ENCODE data around the gene CPLANE1.
"Not testable (repeated sequence)": the region's sequence is repeated elsewhere in the genome, so short reads cannot be mapped to it uniquely, and the experiment has no call there.

CPLANE1 gene

DNA sequence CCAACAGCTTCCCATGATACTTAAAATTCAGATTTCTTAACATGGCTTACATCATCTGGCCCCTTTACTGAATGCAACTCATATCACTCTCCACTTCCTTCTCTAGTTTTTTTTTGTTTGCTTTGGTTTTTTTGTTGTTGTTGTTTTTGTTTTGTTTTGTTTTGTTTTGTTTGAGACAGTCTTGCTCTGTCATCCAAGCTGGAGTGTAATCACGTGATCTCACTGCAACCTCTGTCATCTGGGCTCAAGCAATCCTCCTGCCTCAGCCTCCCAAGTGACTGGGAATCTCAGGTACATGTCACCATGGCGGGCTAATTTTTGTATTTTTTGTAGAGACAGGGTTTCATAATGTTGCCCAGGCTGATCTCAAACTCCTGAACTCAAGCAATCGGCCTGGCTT is 41.4 kb downstream of the CPLANE1 start:
- no peak for DNase-seq

DNA sequence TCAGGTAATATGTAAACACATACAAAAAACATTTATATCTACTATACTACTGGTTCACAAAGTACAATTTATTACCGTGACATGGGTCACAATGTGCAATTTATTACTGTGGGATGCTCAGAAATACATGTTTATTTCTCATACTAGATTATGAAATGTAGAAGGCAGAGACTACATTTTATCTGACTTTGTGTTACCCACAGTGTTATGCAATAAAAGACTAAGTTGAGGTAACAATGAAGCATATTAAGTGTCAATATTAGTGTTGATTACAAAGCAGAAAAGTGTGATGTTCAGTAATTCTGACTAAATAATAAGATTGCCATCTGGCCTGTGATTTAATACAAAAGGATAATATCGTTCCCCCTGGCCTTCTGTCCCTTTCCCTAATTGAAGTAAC is 42.4 kb downstream of the CPLANE1 start:
- DNase-seq: no peak

DNA sequence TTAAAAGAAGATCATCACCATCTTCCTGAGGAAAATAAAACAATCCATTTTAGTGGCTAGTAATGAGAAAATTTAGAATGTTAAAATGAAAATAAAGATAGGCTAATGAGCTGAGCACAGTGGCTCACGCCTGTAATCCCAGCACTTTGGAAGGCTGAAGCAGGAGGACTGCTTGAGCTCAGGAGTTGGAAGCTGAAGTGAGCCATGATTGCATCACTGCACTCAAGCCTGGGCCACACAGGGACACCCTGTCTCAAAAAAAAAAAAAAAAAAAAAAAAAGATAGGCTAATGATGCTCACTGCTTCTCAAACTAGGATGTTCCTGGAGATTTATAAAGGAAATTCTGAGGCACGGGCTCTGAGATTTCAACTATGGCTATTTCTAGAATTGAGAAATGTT is 50.3 kb downstream of the CPLANE1 start:
- no peak for DNase-seq

DNA sequence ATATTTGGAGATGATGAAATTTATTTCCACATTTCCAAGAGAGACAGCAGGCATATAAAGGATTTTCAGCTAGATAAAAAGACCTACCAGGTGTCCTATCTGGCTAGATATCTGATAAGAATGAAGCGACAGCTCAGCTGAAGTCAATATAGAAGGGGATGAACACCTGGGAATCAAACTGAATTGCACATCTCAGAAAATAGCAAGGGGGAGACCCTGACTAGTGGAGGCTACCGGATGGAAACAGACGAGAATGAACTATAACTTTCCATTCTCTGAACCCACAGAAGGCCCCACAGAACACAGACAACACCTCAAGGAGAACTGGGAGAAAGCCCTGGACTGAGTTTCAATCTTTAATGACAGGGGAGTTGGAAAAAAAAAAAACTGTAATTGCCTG is 51.1 kb downstream of the CPLANE1 start:
- no peak for DNase-seq

DNA sequence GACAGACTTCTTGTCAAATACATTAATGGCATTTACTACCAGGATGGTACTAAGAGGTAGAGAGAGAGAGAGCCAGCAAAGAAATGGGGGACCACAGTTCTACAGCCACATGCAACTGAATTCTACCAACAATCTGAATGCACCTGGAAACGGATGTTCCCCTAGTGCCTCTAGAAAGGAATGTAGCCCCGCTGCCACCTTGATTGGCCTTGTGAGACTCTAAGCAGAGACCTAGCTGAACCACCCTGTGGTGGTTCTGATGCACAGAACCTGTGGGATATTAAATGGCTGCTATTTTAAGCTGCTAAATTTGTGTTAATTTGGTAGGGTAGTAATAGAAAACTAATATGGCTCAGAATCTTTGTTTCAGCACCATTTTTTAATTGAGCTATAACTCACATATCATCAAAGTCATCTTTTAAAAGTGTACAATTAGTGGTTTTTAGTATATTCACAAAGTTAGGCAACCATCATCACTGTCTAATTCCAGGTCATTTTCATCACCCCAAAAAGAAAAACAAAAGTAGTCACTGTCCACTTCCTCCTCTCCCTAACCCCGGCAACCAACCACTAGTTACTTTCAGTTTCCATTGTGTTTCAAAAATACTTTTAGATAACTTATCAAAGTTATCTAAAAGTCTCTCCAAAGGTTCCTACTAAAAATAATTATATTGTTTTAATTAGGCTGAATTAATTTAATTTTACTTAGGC is 51.7 kb downstream of the CPLANE1 start:
- no peak for DNase-seq

DNA sequence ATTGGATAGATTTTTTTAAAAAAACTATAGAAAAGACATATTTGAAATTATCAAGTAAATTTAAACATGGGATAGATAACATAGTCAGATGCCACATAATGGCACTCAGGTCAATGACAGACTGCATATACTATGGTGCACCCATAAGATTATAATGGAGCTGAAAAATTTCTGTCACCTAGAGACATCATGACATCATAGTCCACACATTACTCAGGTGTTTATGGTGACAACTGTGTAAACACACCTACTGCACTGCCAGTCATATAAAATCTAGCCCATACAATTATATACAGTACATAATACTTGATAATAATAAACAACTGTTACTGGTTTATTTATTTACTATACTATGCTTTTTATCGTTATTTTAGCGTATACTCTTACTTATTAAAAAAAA is 58.6 kb downstream of the CPLANE1 start:
- no peak for DNase-seq

DNA sequence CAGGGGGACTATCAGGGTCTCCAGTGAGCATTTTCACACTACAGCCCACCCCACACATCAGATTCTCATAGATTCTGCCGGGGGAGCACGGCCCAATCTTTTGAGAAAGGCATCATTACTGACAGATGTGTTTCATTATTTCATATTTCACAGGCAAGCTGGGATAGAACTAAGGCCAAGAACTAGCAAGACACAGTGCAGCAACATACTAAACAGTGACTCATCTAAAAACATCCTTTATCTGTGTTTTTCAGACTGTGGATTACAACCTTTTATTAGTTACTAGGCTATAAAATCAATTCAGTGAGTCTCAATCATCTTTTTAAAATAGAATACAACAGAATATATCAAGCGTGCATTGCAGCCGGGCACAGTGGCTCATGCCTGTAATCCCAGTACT is 59.8 kb downstream of the CPLANE1 start:
- no peak for DNase-seq

DNA sequence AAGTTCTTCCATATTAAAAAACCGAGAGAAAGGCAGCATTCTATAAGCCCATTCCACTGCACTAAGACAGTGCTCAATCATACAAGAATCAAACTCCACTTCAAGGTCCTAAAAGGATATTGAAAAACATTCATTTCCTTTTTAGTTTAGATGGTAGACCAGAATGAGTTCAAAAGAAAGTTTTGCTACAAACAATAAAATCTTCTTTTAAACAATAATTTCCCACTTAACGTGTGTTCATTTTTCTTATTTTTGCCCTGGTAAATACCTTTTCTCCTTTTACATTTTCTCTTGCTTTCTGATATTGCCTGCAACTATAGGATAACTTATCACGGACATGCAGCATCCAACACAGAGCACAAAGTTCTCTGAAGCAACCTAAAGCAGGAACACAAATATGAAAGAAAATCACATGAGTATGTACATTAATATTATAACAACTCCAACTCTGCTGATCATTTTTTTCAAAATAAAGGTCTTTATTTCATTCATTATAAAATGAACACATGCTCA is 61.7 kb downstream of the CPLANE1 start:
- DNase-seq: no peak

DNA sequence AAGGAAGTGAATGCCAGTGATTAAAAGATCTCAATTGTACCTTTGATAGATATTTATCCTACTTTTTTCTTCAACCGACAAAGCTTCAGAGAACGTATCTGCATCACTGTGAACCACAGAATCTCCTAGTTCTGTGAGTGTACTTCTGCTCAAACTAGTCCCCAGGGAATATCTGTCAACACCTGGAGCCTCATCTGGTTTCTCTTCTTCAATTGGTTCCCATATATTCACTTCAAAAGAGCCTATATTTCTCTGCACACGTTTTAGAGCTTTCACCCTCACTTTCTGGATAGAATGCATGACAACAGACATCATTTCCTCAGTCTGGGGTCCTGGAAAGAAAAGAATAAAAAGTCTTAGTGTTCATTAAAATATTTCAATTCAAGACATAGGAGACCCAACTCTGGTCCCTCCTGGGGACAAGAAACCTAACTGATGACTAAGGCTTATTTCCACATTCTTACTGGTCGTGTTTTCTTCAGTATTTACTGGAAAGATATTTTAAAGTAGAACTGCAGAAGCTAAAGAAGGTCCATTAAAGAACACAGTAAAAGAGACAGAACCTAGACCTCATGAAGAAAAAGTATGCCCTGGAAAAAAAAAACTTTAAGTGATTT is 64.3 kb downstream of the CPLANE1 start:
- no peak for DNase-seq

DNA sequence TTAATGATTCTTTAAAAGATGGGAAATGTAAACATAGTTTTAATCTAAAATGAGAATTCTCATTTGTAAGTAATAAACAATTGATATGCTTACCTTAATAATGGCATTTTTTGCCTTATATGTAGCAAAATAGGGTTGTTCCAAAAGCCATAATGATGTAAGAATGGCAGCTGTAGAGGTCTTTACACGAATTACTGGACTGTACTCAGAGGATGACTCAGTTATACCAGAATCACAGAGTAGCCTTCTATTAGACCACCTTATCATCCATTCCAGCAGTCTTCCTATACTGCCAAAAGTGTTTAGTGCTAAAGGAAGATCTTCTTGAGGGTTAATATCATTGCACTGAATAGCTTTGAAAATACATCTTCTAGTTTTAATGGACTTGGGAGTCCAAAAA is 66.5 kb downstream of the CPLANE1 start:
- DNase-seq: no peak

DNA sequence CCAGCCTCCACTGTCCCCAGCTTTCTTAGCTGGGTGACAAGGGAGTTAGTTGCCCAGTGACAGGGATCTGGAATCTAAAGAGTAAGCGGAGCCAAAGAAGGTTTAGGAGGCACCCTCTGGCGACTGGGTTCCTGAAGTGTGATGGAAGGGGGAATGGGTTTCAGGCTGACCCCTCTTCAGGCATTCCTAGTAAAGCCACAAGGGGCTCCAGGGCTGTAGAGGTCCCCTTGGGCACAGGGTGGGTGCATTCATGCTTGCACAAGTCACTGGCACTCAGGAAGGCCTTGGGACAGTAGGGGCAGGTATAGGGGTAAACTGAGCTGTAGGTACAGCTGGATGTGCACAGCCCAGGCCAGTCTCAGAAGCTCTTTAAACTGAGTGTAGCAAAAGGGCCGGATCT is 74.2 kb downstream of the CPLANE1 start:
- DNase-seq: no peak

DNA sequence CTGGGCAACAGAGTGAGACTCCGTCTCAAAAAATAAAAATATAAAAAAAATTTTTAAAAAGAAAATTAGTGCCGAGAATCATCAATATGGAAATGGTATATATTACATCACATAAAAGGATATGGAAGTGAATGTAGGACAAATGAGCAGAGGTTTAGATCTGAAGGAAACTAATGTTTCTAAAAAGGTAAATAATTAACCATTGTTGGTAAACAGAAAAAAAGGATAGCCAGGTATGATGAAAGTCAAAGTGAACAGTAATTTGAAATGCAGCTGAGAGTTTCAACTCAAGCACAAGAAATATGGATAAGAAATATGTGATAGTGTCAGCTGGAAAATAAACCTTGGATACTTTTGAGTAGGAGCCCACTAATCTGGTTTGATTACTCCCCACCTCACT is 76.2 kb downstream of the CPLANE1 start:
- no peak for DNase-seq

DNA sequence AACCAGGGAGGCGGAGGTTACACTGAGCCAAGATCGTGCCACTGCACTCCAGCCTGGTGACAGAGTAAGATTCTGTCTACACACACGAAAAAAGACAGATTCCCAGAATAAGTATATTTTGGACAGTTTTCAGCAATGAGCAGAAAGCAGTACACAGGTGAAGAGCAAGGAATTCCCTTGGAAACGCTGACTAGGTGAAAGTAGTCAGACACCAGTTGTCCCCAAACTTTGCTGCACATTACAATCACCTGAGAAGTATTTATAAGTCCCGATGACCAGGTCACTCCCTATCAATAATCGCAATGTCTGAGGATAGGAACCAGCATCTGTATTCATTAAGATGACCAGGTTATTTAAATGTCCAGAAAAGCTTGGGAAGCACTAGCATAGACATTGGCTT is 78.3 kb downstream of the CPLANE1 start:
- DNase-seq: no peak

DNA sequence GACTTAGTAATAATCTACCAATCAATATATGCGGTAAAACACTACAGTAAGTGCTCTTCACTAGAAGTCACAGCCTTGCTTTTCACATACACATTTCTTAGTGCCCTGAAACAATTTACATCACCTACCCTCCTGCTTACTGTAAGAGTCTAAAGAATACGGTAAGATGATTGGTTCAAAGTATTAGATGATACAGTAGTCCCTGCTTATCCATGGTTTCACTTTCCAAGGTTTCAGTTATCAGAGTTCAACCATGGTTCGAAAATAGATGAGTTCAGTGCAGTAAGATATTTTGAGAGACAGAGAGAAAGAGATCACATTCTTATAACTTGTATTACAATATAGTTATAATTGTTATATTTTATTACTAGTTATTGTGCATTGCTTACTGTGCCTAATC is 83.0 kb downstream of the CPLANE1 start:
- DNase-seq: no peak

DNA sequence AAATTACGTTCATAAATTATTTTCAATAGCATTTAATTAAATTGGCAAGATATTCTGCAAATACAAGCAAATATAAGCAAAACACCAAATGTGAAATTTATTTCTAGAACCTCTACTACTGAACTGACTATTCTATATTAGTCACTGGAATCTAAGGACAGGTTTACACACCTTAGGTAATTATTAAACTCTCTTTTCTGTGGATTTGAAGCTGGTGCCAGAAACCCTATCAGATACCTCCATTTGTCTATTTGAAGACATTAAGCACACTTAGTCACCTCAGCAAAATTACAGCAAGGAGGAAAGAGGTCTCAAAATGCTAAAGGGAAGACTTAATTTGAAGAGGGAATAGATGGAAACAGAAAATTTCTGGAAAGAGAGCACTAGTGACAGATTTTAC is 83.4 kb downstream of the CPLANE1 start:
- DNase-seq: no peak

DNA sequence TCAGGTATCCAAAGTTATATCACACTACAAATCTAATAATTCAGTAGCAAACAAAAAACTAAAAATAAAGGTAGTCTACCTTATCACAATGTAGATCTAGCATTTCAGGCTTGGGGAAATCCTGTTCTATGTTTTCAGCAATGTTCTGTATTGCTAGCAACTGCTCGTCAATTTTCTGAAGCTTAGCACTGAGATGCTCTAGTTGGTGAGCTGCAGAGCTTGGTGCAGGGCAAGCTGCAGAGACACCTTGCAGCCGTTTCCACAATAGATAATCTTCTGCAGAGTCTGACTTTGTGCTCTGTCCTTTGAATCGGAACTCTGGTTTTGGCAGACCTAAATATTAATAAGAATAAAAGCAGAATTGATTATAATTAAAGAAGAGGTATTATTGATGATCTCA is 95.5 kb downstream of the CPLANE1 start:
- DNase-seq: no peak

DNA sequence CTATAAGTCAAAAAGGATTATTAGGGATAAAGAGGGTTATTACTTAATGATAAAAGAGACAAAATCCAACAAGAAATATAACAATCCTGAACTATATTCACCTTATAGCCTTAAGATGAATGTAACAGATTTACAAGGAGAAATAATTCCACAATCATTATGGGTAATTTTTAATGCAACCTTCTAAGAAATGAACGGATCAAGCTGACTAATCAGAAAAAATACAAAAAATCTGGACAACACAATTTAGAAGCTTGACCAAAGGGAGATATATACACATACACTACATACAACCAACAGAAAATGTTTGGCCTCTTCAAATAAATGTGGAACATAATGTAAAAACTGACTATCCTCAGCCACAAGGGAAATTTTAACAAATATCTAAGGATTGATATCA is 102.3 kb downstream of the CPLANE1 start:
- DNase-seq: no peak

DNA sequence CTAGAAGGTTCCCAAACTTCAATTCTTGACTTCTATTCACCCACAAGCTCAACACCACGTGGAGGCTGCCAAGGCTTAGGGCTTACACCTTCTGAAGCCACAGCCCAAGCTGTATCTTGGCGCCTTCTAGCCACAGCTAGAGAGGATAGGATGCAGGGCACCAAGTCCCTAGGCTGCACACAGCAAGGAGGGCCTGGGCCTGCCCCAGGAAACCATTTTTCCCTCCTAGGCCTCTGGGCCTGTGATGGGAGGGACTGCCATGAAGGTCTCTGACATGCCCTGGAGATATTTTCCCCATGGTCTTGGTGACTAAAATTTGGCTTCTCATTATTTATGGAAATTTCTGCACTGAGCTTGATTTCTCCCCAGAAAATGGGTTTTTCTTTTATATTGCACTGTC is 112.5 kb downstream of the CPLANE1 start:
- DNase-seq: no peak

DNA sequence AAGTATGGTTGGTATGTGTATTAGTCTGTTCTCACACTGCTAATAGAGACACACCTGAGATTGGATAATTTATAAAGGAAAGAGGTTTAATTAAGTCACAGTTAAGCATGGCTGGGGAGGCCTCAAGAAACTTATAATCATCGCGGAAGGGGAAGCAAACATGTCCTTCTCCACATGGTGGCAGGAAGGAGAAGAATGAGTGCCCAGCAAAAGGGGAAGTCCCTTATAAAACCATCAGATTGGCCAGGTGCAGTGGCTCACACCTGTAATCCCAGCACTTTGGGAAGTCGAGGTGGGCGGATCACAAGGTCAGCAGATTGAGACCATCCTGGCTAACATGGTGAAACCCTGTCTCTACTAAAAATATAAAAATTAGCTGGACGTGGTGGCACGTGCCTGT is 113.9 kb downstream of the CPLANE1 start:
- not testable (repeated sequence) for DNase-seq

DNA sequence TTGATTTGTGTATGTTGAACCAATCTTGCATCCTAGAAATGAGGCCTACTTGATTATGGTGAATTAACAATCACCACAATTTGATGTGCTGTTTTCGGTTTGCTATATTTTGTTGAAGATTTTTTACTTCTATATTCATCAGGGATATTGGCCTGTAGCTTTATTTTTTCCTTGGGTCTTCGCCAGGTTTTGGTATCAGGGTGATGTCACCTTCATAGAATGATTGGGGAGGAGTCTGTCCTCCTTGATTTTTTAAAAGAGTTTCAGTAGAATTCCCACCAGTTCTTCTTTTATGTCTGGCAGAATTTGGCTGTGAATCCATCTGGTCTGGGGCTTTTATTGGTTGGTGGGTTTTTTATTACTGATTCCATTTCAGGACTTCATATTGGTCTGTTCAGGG is 115.2 kb downstream of the CPLANE1 start:
- DNase-seq: no peak

DNA sequence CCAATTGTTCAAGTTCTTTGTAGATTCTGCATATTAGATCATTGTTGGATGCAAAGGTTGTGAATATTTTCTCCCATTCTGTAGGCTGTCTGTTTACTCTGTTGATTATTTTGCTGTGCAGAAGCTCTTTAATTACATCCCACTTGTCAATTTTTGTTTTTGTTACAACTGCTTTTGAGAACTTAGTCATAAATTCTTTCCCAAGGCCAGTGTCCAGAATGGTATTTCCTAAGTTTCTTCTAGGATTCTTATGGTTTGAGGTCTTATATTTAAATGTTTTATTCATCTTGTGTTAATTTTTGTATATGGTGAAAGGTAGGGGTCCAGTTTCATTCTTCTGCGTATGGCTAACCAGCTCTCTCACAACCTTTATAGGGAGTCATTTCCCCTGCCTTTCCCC is 116.5 kb downstream of the CPLANE1 start:
- no peak for DNase-seq

DNA sequence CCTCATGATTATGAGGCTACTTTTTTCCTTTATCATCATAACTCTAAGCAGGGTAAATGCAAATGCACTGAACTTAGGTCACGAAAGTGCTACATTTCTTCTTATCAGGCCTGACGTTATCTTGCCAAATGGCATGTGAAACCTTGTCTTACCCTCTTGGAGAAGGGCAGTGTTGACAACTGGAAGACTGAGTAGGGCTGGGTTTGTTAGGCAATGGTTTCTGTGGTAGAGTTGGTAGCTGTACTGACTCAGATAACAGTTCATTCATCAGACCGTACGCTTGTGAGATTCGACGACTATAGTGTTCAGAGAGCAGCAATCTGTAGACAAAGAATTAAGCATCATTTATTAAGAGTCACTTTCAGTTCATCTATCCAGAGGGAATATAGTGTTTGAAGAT is 127.7 kb downstream of the CPLANE1 start:
- no peak for DNase-seq

DNA sequence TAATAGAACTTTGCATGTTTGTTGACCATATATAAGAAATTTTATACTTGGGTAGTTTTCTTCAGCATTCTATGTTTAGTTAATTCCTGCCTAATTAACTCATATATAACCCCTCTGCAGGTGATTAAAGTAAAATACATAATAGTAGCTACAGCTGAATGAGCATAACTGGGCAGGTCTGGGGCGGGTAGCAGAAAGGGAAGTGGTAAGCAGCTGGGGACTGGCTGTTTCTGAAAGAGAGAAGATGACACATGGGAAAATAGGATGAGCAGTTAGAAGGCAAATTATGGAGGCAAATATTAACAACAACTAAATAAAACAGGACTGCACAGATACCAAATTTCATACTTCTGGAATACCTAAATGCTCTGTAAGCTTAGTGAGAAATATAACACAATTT is 128.1 kb downstream of the CPLANE1 start:
- no peak for DNase-seq

DNA sequence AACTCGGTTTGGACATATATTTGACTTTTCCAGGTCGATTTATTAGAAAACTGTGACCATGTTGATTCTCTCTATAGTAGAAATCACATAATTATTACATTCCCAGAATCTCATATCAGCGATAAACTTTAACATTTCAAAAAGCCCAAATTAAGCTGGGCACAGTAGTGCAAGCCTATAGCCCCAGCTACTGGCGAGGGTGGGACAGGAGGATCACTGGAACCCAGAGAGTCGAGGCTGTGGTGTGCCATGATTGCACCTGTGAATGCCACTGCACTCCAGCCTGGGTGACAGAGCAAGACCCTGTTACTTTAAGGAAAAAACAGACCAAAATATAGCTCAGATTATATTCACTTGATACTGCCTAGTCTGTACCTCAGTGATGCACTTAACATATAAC is 128.9 kb downstream of the CPLANE1 start:
- DNase-seq: no peak

DNA sequence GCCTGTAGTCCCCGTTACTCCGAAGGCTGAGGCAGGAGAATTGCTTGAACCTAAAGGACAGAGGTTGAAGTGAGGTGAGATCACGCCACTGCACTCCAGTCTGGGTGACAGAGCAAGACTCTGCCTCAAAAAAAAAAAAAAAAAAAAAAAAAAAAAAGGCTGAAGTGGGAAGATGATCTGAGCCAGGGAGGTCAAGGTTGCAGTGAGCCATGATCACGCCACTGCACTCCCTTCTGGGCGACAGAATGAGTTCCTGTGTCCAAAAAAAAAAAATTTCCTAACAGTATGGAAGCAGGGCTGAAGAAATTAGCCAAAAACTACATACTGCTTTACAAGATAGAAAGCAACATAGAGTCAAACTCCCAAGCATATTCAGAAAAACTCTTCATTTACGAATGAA is 132.8 kb downstream of the CPLANE1 start:
- no peak for DNase-seq
